HUES6 (cell line): ENCODE data around the gene GP1BB.
A peak's percentile ranks its signal among the peaks of the same experiment; 100 is the strongest.
"Not testable (repeated sequence)": the region's sequence is repeated elsewhere in the genome, so short reads cannot be mapped to it uniquely, and the experiment has no call there.

Source experiments
- H3K27ac ChIP-seq: 2 replicates; pipeline ENCODE4 v1.7.0; 2013; ENCODE audit warnings: low read depth, mild to moderate bottlenecking, low read length, inconsistent platforms
- H3K27me3 ChIP-seq: 2 replicates; pipeline ENCODE4 v1.6.1; 2013; ENCODE audit warnings: low read length; ENCODE audit not compliant: control insufficient read depth, insufficient read depth
- H3K36me3 ChIP-seq: 2 replicates; pipeline ENCODE4 v1.6.1; 2013; ENCODE audit warnings: low read length; ENCODE audit not compliant: control insufficient read depth, insufficient read depth
- H3K4me1 ChIP-seq: 2 replicates; pipeline ENCODE4 v1.6.1; 2013; ENCODE audit warnings: low read length; ENCODE audit not compliant: control insufficient read depth, insufficient read depth
- H3K4me3 ChIP-seq: 2 replicates; pipeline ENCODE4 v1.5.1; 2013; ENCODE audit warnings: low read depth, low read length
- H3K9ac ChIP-seq: one replicate; pipeline ENCODE4 v1.6.1; 2013; ENCODE audit warnings: mild to moderate bottlenecking, low read length
- H3K9me3 ChIP-seq: 2 replicates; pipeline ENCODE4 v1.6.1; 2013; ENCODE audit warnings: low read depth, low read length; ENCODE audit not compliant: control insufficient read depth, insufficient read depth

GP1BB gene

DNA sequence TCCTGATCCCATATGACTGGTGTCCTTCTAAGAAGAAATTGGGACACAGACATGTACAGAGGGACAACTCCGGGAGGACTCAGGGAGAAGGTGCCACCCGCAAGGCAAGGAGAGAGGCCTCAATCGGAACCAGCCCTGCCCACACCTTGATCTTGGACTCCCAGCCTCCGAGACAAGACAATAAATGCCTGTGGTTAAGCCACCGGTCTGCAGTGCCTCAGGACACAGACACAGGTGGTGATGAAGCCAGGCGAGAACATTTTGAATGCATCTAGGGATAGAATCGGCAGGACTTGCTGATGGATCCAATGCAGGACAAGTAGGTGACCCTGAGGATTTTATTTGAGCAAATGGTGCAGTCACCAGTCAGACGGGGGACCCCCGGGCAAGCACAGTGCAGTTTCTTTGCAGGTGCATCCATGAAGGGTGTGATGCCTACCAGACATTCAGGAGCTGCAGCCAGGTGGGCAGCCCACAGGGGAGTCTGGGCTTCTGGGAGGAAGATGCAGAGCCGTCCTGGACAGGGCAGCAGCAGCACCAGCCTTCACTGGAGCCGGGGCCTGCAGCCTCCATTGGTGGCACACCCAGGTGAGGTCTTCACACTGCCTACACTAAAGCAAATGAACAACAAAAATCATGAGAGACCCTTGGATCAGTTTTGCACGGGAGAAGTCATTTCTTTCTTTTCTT, 29.2 kb upstream of the GP1BB start:
- no peaks in the 10 kb centered on the region for H3K9me3 ChIP-seq
- no peak overlapping the region for H3K9ac ChIP-seq
- no peaks in the 10 kb centered on the region for H3K36me3 ChIP-seq
- peaks cover 13% of the 10 kb centered on the region for H3K4me1 ChIP-seq
- H3K27ac ChIP-seq: no peak overlapping the region
- no peaks in the 10 kb centered on the region for H3K27me3 ChIP-seq
- H3K4me3 ChIP-seq: no peak overlapping the region

DNA sequence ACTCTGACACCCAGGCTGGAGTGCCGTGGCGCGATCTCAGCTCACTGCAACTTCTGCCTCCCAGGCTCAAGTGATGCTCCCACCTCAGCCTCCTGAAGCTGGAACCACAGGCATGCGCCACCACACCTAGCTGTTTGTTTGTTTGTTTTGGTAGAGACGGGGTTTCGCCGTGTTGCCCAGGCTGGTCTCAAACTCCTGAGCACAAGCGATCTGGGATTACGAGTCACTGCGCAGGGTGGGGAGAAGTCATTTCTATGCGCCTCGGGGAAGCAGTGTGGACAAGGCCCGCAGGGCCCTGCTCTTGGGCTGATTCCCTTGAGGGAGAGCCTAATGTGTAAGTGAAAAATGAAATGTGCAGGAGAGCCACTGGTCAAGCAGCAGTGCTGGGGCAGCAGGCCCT, 28.6 kb upstream of the GP1BB start:
- Histone ChIP-seq H3K36me3 (no peaks in the 10 kb centered on the region), H3K9ac (no peak overlapping the region), H3K4me1 (peaks cover 13% of the 10 kb centered on the region), H3K9me3 (no peaks in the 10 kb centered on the region), H3K4me3 (no peak overlapping the region), H3K27ac (no peak overlapping the region), H3K27me3 (no peaks in the 10 kb centered on the region)

DNA sequence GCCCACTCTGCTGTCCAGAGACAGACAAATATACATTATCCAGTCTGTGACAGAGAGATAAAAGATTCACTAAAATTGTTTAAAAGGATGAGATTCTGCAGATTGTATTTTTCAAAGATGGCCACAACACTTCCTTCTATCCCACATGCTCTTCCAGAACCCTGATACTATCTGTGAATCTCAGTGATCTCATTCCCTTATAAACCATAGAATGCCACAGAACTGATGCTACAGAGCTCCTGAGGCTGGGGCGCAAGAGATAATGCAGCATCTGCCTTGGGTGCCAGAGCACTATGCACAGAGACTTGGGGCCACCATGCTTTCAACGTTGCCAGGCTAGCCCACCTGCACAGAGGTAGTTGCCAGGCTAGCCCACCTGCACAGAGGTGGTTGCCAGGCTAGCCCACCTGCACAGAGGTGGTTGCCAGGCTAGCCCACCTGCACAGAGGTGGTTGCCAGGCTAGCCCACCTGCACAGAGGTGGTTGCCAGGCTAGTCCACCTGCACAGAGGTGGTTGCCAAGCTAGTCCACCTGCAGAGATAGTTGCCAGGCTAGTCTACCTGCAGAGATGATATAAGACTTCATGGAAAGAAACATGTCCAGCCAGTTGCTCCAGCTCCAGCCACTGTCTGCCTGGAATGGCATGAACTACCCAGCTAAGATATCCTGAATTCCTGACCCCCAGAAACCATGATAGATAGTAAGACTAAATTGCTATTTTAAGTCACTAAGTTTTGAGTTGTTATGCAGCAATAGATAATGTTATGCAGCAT, 26.6 kb upstream of the GP1BB start:
- Histone ChIP-seq H3K27ac (no peak overlapping the region), H3K36me3 (no peaks in the 10 kb centered on the region), H3K9me3 (no peaks in the 10 kb centered on the region), H3K9ac (no peak overlapping the region), H3K4me1 (peaks cover 6% of the 10 kb centered on the region), H3K4me3 (no peak overlapping the region), H3K27me3 (no peaks in the 10 kb centered on the region)

DNA sequence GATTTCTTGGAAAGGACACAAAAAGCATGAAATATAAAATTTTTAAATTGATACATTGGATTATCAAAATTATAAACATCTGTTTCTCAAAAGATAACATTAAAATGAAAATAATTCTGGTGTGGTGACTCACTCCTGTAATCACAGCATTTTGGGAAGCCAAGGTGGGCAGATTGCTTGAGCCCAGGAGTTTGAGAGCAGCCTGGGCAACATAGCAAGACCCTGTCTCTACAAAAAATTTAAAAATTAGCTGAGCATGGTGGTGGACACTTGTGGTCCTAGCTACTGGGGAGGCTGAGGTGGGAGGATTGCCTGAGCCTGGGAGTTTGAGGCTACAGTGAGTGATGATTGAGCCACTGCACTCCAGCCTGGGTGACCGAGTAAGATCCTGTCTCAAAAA, 25.5 kb upstream of the GP1BB start:
- H3K4me1 ChIP-seq, H3K9ac ChIP-seq, H3K27ac ChIP-seq, H3K9me3 ChIP-seq, H3K36me3 ChIP-seq, H3K4me3 ChIP-seq, H3K27me3 ChIP-seq: not testable (repeated sequence)

DNA sequence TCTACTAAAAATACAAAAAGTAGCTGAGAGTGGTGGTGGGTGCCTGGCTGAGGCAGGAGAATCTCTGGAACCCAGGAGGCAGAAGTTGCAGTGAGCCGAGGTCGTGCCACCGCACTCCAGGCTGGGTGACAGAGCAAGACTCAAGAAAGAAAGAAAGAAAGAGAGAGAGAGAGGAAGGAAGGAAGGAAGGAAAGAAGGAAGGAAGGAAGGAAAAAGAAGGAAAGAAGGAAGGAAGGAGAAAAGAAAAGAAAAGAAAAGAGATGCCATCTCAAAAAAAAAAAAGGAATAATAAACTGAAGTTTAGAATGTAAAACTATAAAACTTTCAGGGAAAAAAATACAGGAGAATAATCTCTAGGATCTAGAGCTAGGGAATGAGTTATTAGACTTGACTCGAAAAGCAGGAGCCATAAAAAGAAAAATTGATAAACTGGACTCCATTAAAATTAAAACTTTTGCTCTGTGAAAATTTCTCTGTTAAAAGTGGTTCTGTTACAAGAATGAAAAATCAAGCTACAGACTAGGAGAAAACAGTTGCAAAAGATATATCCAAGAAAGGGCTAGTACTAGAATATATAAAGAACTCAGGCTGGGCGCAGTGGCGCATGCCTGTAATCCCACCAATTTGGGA, 22.4 kb upstream of the GP1BB start:
- Histone ChIP-seq H3K36me3 (no peaks in the 10 kb centered on the region), H3K27me3 (no peaks in the 10 kb centered on the region), H3K4me3 (no peak overlapping the region), H3K4me1 (peaks cover 19% of the 10 kb centered on the region), H3K9ac (no peak overlapping the region), H3K9me3 (no peaks in the 10 kb centered on the region), H3K27ac (no peak overlapping the region)

DNA sequence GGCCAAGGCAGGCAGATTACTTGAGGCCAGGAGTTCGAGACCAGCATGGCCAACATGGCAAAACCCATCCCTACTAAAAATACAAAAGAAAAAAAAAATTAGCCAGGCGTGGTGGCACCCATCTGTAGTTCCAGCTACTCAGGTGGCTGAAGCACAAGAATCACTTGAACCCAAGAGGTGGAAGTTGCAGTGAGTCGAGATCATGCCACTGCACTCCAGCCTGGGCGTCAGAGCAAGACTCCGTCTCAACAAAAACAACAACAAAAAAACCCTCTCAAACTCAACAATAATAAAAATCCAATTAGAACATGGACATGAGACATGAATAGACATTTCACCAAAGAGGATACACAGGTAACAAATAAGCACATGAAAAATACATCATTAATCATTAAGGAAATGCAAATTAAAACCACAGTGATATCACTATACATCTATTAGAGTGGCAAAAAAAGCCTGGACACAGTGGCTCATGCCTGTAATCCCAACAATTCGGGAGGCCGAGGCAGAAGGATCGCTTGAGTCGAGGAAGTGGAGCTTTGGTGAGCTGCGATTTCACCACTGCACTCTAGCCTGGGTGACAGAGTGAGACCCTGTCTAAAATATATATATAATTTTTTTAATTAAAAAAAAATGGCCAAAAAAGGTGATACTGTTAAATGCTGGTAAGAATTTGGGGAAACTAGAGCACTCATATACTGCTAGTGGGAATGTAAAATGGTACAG, 21.8 kb upstream of the GP1BB start:
- Histone ChIP-seq H3K36me3 (no peaks in the 10 kb centered on the region), H3K9me3 (no peaks in the 10 kb centered on the region), H3K4me3 (no peak overlapping the region), H3K27me3 (no peaks in the 10 kb centered on the region), H3K4me1 (peaks cover 19% of the 10 kb centered on the region), H3K27ac (no peak overlapping the region), H3K9ac (no peak overlapping the region)

DNA sequence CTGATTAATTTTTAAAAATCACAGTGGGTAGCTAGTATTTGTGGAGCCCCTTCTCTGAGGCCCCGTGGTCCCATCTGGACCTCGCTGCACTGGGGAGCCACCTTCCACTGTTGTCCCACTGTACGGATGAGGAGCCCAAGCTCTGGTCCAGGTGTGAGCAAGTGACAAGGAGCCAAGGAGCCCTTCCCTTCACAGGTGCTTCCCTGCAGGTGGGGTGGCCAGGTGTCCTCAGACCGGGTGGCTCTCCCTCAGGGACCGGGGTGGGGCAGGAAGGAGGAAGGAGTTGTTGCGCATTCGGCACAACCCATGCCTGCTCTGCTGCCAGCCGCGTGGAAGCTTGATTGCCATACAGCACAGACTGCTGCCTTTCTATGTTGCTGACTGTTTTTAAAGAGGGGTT, 19.5 kb upstream of the GP1BB start:
- H3K9me3 ChIP-seq: no peaks in the 10 kb centered on the region
- no peak overlapping the region for H3K9ac ChIP-seq
- peaks cover 5% of the 10 kb centered on the region; the same call in 1 of the 2 replicates for H3K27me3 ChIP-seq
- H3K4me1 ChIP-seq: peaks cover 21% of the 10 kb centered on the region
- H3K27ac ChIP-seq: no peak overlapping the region
- H3K36me3 ChIP-seq: no peaks in the 10 kb centered on the region
- H3K4me3 ChIP-seq: no peak overlapping the region

DNA sequence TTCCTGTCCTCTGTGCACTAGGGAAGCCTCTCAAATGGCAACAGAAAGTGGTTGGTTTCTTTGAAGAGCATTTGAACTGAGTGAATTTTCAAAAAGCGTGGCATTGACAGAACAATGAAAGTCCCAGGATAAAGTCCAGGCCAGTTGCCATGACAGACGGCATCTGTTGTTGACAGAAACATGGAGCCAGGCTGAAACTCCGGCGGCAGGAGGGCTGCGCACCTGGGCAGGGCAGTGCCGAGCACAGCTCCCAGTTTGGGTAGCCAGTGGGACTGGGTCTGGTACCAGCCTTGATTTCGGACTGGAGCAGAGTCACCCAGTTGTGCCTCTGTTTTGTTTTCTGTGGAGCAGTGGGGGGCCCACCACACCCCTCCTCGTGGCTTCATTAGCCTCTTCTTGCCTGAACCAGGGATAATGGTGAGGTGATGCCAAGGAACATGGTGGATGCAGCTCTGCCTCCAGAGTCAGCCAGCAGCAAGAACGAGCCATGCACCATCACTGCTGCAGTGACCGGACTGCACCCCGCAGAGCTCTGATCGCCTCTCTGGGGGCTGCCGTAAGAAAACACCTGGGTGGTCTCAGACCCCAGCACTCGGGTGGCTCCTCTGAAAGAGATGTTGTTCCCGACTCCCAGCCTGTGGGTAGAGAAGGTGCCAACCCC, 18.9 kb upstream of the GP1BB start:
- Histone ChIP-seq H3K36me3 (no peaks in the 10 kb centered on the region), H3K9me3 (no peaks in the 10 kb centered on the region), H3K27ac (no peak overlapping the region), H3K9ac (no peak overlapping the region), H3K4me1 (peaks cover 27% of the 10 kb centered on the region), H3K4me3 (no peak overlapping the region), H3K27me3 (peaks cover 5% of the 10 kb centered on the region; the same call in 1 of the 2 replicates)

DNA sequence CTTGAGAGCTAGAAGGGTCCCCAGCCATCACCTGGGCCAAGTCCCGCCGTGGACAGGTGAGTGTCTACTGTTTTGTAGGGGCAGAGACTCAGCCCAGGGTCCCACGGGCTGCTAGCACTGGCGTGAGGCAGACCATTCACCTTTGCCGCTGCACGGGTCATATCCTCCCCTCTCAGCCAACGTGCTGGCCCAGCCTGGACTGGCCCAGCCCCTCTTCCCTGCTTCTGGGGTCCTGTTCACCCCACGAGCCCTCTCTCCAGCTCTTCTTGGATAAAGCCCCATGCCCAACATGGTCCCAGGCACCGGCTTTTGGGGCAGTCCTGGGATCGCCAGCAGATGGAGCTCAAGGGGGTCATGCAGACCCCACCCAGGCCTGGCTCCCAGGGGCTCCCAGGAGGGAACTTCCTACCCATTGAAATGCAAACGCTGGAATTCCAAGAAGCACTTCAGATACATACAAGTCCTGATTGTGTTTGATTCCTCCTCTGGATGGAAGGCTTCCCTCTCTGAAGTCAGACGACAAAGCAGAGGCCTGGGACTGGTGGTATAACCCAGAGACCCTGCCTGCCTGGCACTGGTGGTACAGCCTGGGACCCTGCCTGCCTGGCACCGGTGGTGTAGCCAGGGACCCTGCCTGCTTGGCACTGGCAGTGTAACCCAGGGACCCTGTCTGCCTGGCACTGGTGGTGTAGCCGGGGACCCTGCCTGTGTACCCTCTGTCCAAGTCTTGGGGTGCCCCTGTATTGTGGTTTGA, 18.0 kb upstream of the GP1BB start:
- H3K4me1 ChIP-seq: peaks cover 36% of the 10 kb centered on the region
- peak overlapping the region; percentile 72 for H3K9ac ChIP-seq
- H3K27me3 ChIP-seq: peaks cover 5% of the 10 kb centered on the region; the same call in 1 of the 2 replicates
- peak overlapping the region; percentile 62 for H3K27ac ChIP-seq
- no peaks in the 10 kb centered on the region for H3K36me3 ChIP-seq
- H3K9me3 ChIP-seq: no peaks in the 10 kb centered on the region
- H3K4me3 ChIP-seq: 0 out of 2 replicates have a peak overlapping the region, but pooled peaks have one; percentile 15

DNA sequence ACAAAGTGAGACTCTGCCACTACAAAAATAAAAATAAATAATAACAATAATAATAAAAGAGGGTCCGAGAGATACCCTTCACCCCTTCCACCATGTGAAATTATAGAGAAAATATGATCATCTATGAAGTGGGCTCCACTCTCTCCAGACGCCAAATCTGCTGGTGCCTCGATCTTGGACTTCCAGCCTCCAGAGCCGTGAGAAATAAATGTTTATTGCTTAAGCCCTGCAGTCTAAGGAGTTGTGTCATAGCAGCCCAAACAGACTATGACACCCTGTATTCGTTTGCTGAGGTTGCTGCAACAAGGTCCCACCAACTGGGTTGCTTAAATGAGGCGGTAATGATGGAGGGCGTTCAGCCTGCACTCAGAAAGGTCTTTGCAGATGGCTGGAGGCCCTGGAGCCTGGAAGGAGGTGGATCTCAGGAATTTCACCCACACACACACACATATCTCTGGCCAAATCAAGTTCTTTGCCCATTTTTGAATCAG, 16.6 kb upstream of the GP1BB start:
- no peak overlapping the region for H3K9ac ChIP-seq
- peaks cover 37% of the 10 kb centered on the region for H3K4me1 ChIP-seq
- H3K4me3 ChIP-seq: no peak overlapping the region
- H3K27ac ChIP-seq: no peak overlapping the region
- H3K36me3 ChIP-seq: no peaks in the 10 kb centered on the region
- H3K27me3 ChIP-seq: peaks cover 5% of the 10 kb centered on the region; the same call in 1 of the 2 replicates
- H3K9me3 ChIP-seq: no peaks in the 10 kb centered on the region
